ENCODE measurements around the gene HECTD1. TPM values are rescaled to one million over a fixed set of nuclear protein-coding genes. Genes with fewer than 3 reads are reported as not detected.

Gene HECTD1
- polyA plus RNA-seq, 1 of the 3 experiments (the other 2 are of a cell fraction), result 43.2 TPM

- Histone ChIP-seq H3F3A (replicated peaks; ENCODE audit: insufficient read depth) (peaks cover 4% of the 10 kb centered on the region), H3K9me2 (no peaks in the 10 kb centered on the region), H2AFZ (ENCODE audit: low read depth) (no peak overlapping the region), H3K4me3 (ENCODE audit: low read depth in 2 of 2, low read length in 1 of 2) (no peak overlapping the region), H3K9me3 (no peaks in the 10 kb centered on the region), H3K9ac (no peak overlapping the region), H3K4me1 (ENCODE audit: control insufficient read depth in 1 of 2, insufficient read depth in 2 of 2, low read depth in 1 of 2, low read length in 1 of 2) (peaks cover 0 to 10% of the 10 kb centered on the region in 2 experiments; a peak in 1 of 4 replicates), H3K27ac (ENCODE audit: low read depth in 2 of 2, low read length in 1 of 2) (no peak overlapping the region), H3K4me2 (no peak overlapping the region), H3K79me2 (ENCODE audit: insufficient read depth) (no peaks in the 10 kb centered on the region), H3K27me3 (ENCODE audit: insufficient read depth) (no peaks in the 10 kb centered on the region), H4K20me1 (ENCODE audit: insufficient read depth) (no peaks in the 10 kb centered on the region), H3K36me3 (replicated peaks in 1 of 2; ENCODE audit: control insufficient read depth in 1 of 2, insufficient read depth in 2 of 2, low read length in 1 of 2) (no peaks in the 10 kb centered on the region)
- ChIA-PET CTCF (interaction anchor here (0.6 kb wide), 1 partner anchor 83 kb away, joined by 3 read pairs; no protein-coding TSS in a partner anchor), POLR2A (no interaction called here)
- no peak for DNase-seq
- WGBS (ENCODE audit: low lambda C conversion rate), result 94% methylated on average over 5 of the region's 6 CpGs
- TF ChIP-seq FOXM1 (IDR thresholded peaks at IDR 0.05; ENCODE audit: low read depth) (no peak), ELF1 (IDR thresholded peaks at IDR 0.05) (no peak), MEF2A (IDR thresholded peaks at IDR 0.05; ENCODE audit: borderline replicate concordance, low read depth) (no peak), EP300 (IDR thresholded peaks at IDR 0.05; ENCODE audit: borderline replicate concordance in 1 of 2, low read depth in 1 of 2, low read length in 1 of 2) (no peak)
- TF ChIP-seq, protein P1, sequence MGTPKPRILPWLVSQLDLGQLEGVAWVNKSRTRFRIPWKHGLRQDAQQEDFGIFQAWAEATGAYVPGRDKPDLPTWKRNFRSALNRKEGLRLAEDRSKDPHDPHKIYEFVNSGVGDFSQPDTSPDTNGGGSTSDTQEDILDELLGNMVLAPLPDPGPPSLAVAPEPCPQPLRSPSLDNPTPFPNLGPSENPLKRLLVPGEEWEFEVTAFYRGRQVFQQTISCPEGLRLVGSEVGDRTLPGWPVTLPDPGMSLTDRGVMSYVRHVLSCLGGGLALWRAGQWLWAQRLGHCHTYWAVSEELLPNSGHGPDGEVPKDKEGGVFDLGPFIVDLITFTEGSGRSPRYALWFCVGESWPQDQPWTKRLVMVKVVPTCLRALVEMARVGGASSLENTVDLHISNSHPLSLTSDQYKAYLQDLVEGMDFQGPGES (IDR thresholded peaks at IDR 0.05; ENCODE audit: low read depth, low read length), result no peak
- TF ChIP-seq, protein P2, sequence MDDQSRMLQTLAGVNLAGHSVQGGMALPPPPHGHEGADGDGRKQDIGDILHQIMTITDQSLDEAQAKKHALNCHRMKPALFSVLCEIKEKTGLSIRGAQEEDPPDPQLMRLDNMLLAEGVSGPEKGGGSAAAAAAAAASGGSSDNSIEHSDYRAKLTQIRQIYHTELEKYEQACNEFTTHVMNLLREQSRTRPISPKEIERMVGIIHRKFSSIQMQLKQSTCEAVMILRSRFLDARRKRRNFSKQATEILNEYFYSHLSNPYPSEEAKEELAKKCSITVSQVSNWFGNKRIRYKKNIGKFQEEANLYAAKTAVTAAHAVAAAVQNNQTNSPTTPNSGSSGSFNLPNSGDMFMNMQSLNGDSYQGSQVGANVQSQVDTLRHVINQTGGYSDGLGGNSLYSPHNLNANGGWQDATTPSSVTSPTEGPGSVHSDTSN (IDR thresholded peaks at IDR 0.05), result no peak
Measured at GRCh38 chr14:31060253-31060875, 147.2 kb downstream of the HECTD1 start.

DNA sequence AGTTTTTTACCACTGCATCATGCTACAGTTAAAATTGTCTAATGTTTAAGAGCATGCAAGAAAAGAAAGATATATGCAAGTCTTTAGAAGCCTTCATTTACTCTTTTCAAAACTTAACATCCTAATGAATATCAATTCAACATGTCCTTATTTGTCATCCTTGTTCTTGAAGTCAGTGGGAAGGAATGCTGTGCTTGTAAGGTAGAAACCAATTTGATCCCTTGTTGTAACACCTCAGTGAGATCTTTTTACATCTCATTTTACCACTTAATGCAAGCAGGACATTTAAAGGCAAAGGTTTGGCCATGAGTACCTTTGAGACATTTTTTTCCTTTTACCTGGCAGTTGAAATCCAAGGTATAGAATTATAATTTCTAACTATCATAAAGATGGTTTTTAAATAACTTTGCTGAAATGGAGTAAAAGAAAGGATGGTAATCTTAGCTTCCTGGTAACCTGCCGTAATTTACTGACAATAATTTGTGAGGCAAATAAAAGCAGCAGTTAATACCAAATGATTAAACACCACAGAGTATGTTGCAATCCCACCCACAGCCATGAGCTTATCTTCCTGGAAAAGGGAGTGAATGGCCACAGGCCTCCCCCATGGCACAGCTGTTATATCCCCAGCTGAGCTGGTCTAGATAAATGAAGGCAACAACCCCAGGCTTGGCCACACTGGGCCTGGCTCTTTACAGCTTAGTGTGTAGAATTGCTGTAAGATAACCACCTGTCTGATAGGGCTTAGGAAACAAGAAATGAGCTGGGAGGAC is 148.3 kb downstream of the HECTD1 start:
- H3K9me2 ChIP-seq, result no peaks in the 10 kb centered on the region
- no peak overlapping the region for H3K9ac ChIP-seq
- 83% methylated on average over 1 of the region's 1 CpG for WGBS (ENCODE audit: low lambda C conversion rate)
- DNase-seq, result no peak
- no peak for TF ChIP-seq RCOR1 (IDR thresholded peaks at IDR 0.05; ENCODE audit: low read length)
- TF ChIP-seq, protein P2 (IDR thresholded peaks at IDR 0.05), result no peak
- ChIA-PET CTCF (interaction anchor here (0.6 kb wide), 1 partner anchor 296 kb away, joined by 3 read pairs; no protein-coding TSS in a partner anchor), POLR2A (no interaction called here)
- no peak overlapping the region for H3K27ac ChIP-seq (ENCODE audit: low read depth in 2 of 2, low read length in 1 of 2)
- H3K4me2 ChIP-seq, result no peak overlapping the region
- no peak overlapping the region for H3K4me3 ChIP-seq (ENCODE audit: low read depth in 2 of 2, low read length in 1 of 2)
- peaks cover 5% of the 10 kb centered on the region for H3F3A ChIP-seq (replicated peaks; ENCODE audit: insufficient read depth)
- H3K79me2 ChIP-seq (ENCODE audit: insufficient read depth), result no peaks in the 10 kb centered on the region
- H2AFZ ChIP-seq (ENCODE audit: low read depth), result no peak overlapping the region
- no peaks in the 10 kb centered on the region for H3K9me3 ChIP-seq
- peaks cover 0 to 10% of the 10 kb centered on the region in 2 experiments; a peak in 1 of 4 replicates for H3K4me1 ChIP-seq (ENCODE audit: control insufficient read depth in 1 of 2, insufficient read depth in 2 of 2, low read depth in 1 of 2, low read length in 1 of 2)
- H3K27me3 ChIP-seq (ENCODE audit: insufficient read depth), result no peaks in the 10 kb centered on the region
- H4K20me1 ChIP-seq (ENCODE audit: insufficient read depth), result no peaks in the 10 kb centered on the region
- H3K36me3 ChIP-seq (replicated peaks in 1 of 2; ENCODE audit: control insufficient read depth in 1 of 2, insufficient read depth in 2 of 2, low read length in 1 of 2), result no peaks in the 10 kb centered on the region
